ENCODE data around the gene TNFSF8.

The TNFSF8 gene

GRCh38 chr9:114930056-114930812 is at the start of gene TNFSF8:
TNFSF8 (minus strand) TSS chr9:114930591; CDS start chr9:114930303, 288 bp downstream.
- no peak for FAIRE-seq

- no peak for FAIRE-seq
Observed at GRCh38 chr9:114973216-114973615, 42.8 kb upstream of the TNFSF8 start.

- no peak for FAIRE-seq
Observed at GRCh38 chr9:114972510-114973136, 42.2 kb upstream of the TNFSF8 start.

- no peak for FAIRE-seq
Observed at GRCh38 chr9:114969269-114969668, 38.9 kb upstream of the TNFSF8 start.

GRCh38 chr9:114968671-114969070 is 38.3 kb upstream of the TNFSF8 start:
- no peak for FAIRE-seq

- FAIRE-seq: no peak
Observed at GRCh38 chr9:114965564-114965963, 35.2 kb upstream of the TNFSF8 start.

GRCh38 chr9:114962809-114963208 is 32.4 kb upstream of the TNFSF8 start:
- no peak for FAIRE-seq

- FAIRE-seq: no peak
Observed at GRCh38 chr9:114960276-114960675, 29.9 kb upstream of the TNFSF8 start.

- FAIRE-seq: no peak
Observed at GRCh38 chr9:114958844-114959235, 28.4 kb upstream of the TNFSF8 start.

GRCh38 chr9:114958021-114958843 is 27.8 kb upstream of the TNFSF8 start:
- FAIRE-seq: no peak

GRCh38 chr9:114957558-114957957 is 27.2 kb upstream of the TNFSF8 start:
- FAIRE-seq: no peak

- FAIRE-seq: no peak
Observed at GRCh38 chr9:114954956-114955582, 24.7 kb upstream of the TNFSF8 start.

GRCh38 chr9:114953959-114954358 is 23.6 kb upstream of the TNFSF8 start:
- no peak for FAIRE-seq

- no peak for FAIRE-seq
Observed at GRCh38 chr9:114953046-114953445, 22.7 kb upstream of the TNFSF8 start.

- no peak for FAIRE-seq
Observed at GRCh38 chr9:114950761-114951160, 20.4 kb upstream of the TNFSF8 start.

GRCh38 chr9:114947058-114947457 is 16.7 kb upstream of the TNFSF8 start:
- FAIRE-seq: no peak

GRCh38 chr9:114945616-114946412 is 15.4 kb upstream of the TNFSF8 start:
- FAIRE-seq: no peak

- FAIRE-seq: no peak
Observed at GRCh38 chr9:114941376-114941775, 11.0 kb upstream of the TNFSF8 start.

GRCh38 chr9:114938687-114939575 is 8.5 kb upstream of the TNFSF8 start:
- FAIRE-seq: no peak

GRCh38 chr9:114937516-114937915 is 7.1 kb upstream of the TNFSF8 start:
- FAIRE-seq: no peak

GRCh38 chr9:114936581-114936980 is 6.2 kb upstream of the TNFSF8 start:
- FAIRE-seq: no peak

Data from islet of Langerhans (tissue), 1 donor.